ENCODE results near the gene FAM72A.
"Not testable (repeated sequence)": the region's sequence is repeated elsewhere in the genome, so short reads cannot be mapped to it uniquely, and the experiment has no call there.

DNA sequence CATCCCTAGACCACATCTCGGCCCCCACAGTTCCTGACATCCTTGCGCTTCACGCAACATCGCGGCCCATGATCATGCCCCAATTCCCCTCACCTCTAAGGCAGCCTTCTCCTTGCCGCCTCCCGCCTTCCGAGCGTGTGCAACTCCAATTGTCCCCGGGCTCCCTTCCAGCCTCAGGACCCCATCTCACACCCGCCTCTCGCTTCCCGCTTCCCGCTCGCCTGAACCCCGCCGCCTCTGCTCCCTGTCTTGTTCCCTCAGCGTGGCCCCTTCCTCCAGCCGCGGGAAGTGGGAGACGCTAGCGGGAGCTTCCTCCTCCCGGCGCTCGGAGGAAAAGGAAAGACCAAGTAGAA lies 1.5 kb upstream of the FAM72A start:
- TF ChIP-seq, protein P1, sequence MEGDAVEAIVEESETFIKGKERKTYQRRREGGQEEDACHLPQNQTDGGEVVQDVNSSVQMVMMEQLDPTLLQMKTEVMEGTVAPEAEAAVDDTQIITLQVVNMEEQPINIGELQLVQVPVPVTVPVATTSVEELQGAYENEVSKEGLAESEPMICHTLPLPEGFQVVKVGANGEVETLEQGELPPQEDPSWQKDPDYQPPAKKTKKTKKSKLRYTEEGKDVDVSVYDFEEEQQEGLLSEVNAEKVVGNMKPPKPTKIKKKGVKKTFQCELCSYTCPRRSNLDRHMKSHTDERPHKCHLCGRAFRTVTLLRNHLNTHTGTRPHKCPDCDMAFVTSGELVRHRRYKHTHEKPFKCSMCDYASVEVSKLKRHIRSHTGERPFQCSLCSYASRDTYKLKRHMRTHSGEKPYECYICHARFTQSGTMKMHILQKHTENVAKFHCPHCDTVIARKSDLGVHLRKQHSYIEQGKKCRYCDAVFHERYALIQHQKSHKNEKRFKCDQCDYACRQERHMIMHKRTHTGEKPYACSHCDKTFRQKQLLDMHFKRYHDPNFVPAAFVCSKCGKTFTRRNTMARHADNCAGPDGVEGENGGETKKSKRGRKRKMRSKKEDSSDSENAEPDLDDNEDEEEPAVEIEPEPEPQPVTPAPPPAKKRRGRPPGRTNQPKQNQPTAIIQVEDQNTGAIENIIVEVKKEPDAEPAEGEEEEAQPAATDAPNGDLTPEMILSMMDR (IDR thresholded peaks at IDR 0.05), result not testable (repeated sequence)
- not testable (repeated sequence) for TF ChIP-seq POLR2A (IDR thresholded peaks at IDR 0.05)
